ENCODE results near the gene ENTREP3.

Gene ENTREP3

DNA sequence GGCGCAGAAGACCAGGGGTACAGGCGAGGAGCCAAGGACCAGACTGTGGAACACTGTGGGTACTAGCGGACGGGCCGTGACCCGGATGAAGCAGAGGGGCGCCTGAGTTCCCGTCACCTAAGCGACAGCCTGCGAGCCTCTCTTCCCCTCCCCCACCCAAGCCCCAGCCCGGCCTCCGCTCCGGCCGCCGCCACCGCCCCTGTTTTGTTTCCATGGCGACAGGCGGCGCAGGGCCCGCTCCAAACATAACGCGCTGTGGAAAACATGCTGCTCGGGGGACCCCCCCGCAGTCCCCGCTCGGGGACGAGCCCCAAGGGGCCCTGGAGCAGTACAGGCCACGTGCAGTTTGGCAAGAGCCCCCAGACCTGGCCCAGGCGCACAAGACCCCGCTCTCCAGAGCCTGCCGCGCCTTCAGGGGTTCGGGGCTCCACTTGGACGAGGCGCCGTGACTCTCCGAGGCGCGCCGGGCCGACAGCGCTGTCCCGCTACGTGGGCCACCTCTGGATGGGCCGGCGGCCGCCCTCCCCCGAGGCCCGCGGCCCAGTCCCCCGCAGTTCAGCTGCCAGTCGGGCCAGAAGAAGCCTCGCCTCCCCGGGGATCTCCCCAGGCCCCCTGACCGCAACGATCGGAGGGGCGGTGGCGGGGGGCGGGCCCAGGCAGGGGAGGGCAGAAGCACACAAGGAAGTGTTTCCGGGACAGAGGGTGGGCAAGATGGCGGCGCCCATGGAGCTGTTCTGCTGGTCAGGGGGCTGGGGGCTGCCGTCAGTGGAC is 46.6 kb downstream of the ENTREP3 start, which contains the start of gene MTX1:
MTX1 (plus strand) TSS at position 155 of the 771 bp plus-strand sequence; CDS start at position 265, 110 bp downstream.
- no peaks in the 10 kb centered on the region for H3K9me3 Mint-ChIP-seq
- H3K36me3 Mint-ChIP-seq (ENCODE audit: low read depth): no peaks in the 10 kb centered on the region
- no peaks in the 10 kb centered on the region for H3K27me3 Mint-ChIP-seq (ENCODE audit: low read depth, poor library complexity)
- H3K27ac Mint-ChIP-seq: peak within 1 kb of the TSS; percentile 99
- peak; percentile 90 for DNase-seq
- H3K4me1 Mint-ChIP-seq: peaks cover 39% of the 10 kb centered on the region
- peak within 1 kb of the TSS; percentile 93 for H3K4me3 Mint-ChIP-seq
- TF ChIP-seq, protein P1, sequence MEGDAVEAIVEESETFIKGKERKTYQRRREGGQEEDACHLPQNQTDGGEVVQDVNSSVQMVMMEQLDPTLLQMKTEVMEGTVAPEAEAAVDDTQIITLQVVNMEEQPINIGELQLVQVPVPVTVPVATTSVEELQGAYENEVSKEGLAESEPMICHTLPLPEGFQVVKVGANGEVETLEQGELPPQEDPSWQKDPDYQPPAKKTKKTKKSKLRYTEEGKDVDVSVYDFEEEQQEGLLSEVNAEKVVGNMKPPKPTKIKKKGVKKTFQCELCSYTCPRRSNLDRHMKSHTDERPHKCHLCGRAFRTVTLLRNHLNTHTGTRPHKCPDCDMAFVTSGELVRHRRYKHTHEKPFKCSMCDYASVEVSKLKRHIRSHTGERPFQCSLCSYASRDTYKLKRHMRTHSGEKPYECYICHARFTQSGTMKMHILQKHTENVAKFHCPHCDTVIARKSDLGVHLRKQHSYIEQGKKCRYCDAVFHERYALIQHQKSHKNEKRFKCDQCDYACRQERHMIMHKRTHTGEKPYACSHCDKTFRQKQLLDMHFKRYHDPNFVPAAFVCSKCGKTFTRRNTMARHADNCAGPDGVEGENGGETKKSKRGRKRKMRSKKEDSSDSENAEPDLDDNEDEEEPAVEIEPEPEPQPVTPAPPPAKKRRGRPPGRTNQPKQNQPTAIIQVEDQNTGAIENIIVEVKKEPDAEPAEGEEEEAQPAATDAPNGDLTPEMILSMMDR (IDR thresholded peaks at IDR 0.05): no peak

- TF ChIP-seq, protein P1 (IDR thresholded peaks at IDR 0.05): no peak
- Mint-ChIP-seq H3K27me3 (ENCODE audit: low read depth, poor library complexity) (no peaks in the 10 kb centered on the region), H3K4me3 (peak within 1 kb of the TSS; percentile 93), H3K27ac (peak within 1 kb of the TSS; percentile 99), H3K36me3 (ENCODE audit: low read depth) (peaks cover 5% of the 10 kb centered on the region), H3K9me3 (no peaks in the 10 kb centered on the region), H3K4me1 (peaks cover 39% of the 10 kb centered on the region)
- peak; percentile 52 for DNase-seq
Observed at GRCh38 chr1:155207806-155208540, 47.3 kb downstream of the ENTREP3 start, which contains the start of gene THBS3. Gene THBS3 (minus strand): TSS chr1:155207897. CDS start chr1:155207876, 21 bp downstream.

GRCh38 chr1:155206891-155207805 is 48.1 kb downstream of the ENTREP3 start:
- Mint-ChIP-seq H3K4me3 (peak overlapping the region; percentile 93), H3K9me3 (no peaks in the 10 kb centered on the region), H3K27ac (peak overlapping the region; percentile 95), H3K4me1 (peaks cover 39% of the 10 kb centered on the region), H3K27me3 (ENCODE audit: low read depth, poor library complexity) (no peaks in the 10 kb centered on the region), H3K36me3 (ENCODE audit: low read depth) (peaks cover 5% of the 10 kb centered on the region)
- DNase-seq: peak; percentile 90
- TF ChIP-seq, protein P1 (IDR thresholded peaks at IDR 0.05): peak; percentile 74

- peaks cover 5% of the 10 kb centered on the region for H3K36me3 Mint-ChIP-seq (ENCODE audit: low read depth)
Observed at GRCh38 chr1:155205969-155206593, 49.2 kb downstream of the ENTREP3 start.

DNA sequence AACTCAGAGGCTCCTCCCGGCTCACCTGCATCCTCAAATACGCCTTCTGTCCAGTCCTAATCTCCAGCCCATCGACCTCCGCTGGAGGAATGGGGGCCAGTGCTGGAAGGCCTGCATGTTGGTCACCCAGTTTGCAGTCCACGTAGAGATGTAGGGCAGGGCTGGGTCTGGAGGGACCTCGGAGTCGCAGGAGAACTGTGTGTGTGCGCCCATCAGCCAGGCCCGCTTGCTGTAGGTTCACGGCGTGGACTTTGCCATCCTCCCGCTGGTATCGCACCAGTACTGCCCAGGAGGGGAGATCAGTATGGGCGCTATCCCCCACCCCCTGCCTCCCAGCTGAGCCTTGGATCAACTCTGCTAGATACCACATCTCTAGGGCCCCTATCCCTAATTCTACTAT is 50.2 kb downstream of the ENTREP3 start:
- DNase-seq: no peak
- peaks cover 33% of the 10 kb centered on the region for H3K4me1 Mint-ChIP-seq
- TF ChIP-seq, protein P1 (IDR thresholded peaks at IDR 0.05): no peak
- H3K36me3 Mint-ChIP-seq (ENCODE audit: low read depth): peaks cover 10% of the 10 kb centered on the region
- no peaks in the 10 kb centered on the region for H3K9me3 Mint-ChIP-seq
- H3K27me3 Mint-ChIP-seq (ENCODE audit: low read depth, poor library complexity): no peaks in the 10 kb centered on the region
- no peak overlapping the region for H3K4me3 Mint-ChIP-seq
- no peak overlapping the region for H3K27ac Mint-ChIP-seq

More at GRCh38 chr1:155205969-155206593, 49.2 kb downstream of the ENTREP3 start:
- H3K27me3 Mint-ChIP-seq (ENCODE audit: low read depth, poor library complexity): no peaks in the 10 kb centered on the region
- TF ChIP-seq, protein P1 (IDR thresholded peaks at IDR 0.05): no peak
- H3K4me1 Mint-ChIP-seq: peaks cover 39% of the 10 kb centered on the region
- no peak overlapping the region for H3K27ac Mint-ChIP-seq
- no peaks in the 10 kb centered on the region for H3K9me3 Mint-ChIP-seq
- H3K4me3 Mint-ChIP-seq: peak overlapping the region; percentile 47
- no peak for DNase-seq

Measured in nephron progenitor cell (in vitro differentiated cells).